ENCODE measurements around the gene PDK1.

Gene PDK1

GRCh38 chr2:172597176-172597842 lies 41.4 kb downstream of the PDK1 start:
- no peak for ATAC-seq

- no peak for ATAC-seq
Observed at GRCh38 chr2:172599947-172600346, 44.1 kb downstream of the PDK1 start.

GRCh38 chr2:172600557-172601008 lies 44.7 kb downstream of the PDK1 start:
- ATAC-seq: no peak

GRCh38 chr2:172606285-172606684 lies 50.4 kb downstream of the PDK1 start:
- ATAC-seq: no peak

- no peak for ATAC-seq
Observed at GRCh38 chr2:172607379-172607928, 51.6 kb downstream of the PDK1 start.

GRCh38 chr2:172609488-172609887 lies 53.6 kb downstream of the PDK1 start:
- no peak for ATAC-seq

GRCh38 chr2:172612051-172612450 lies 56.2 kb downstream of the PDK1 start:
- no peak for ATAC-seq

- no peak for ATAC-seq
Observed at GRCh38 chr2:172613040-172613439, 57.1 kb downstream of the PDK1 start.

- no peak for ATAC-seq
Observed at GRCh38 chr2:172613615-172614231, 57.8 kb downstream of the PDK1 start.

- ATAC-seq: no peak
Observed at GRCh38 chr2:172614932-172615331, 59.0 kb downstream of the PDK1 start.

GRCh38 chr2:172615727-172616261 lies 59.9 kb downstream of the PDK1 start:
- ATAC-seq: no peak

- ATAC-seq: no peak
Observed at GRCh38 chr2:172617115-172617514, 61.2 kb downstream of the PDK1 start.

GRCh38 chr2:172623249-172623965 lies 67.5 kb downstream of the PDK1 start:
- no peak for ATAC-seq

- ATAC-seq: no peak
Observed at GRCh38 chr2:172624996-172625395, 69.1 kb downstream of the PDK1 start.

GRCh38 chr2:172627181-172627580 lies 71.3 kb downstream of the PDK1 start:
- no peak for ATAC-seq

GRCh38 chr2:172628085-172628484 lies 72.2 kb downstream of the PDK1 start:
- no peak for ATAC-seq

- ATAC-seq: no peak
Observed at GRCh38 chr2:172629586-172629985, 73.7 kb downstream of the PDK1 start.

GRCh38 chr2:172630181-172630580 lies 74.3 kb downstream of the PDK1 start:
- ATAC-seq: no peak

GRCh38 chr2:172634477-172634876 lies 78.6 kb downstream of the PDK1 start:
- ATAC-seq: no peak

- ATAC-seq: no peak
Observed at GRCh38 chr2:172635548-172635947, 79.7 kb downstream of the PDK1 start.

GRCh38 chr2:172639256-172639655 lies 83.4 kb downstream of the PDK1 start:
- no peak for ATAC-seq

GRCh38 chr2:172639823-172640222 lies 83.9 kb downstream of the PDK1 start:
- peak; percentile 84 to 85 for ATAC-seq

- ATAC-seq: no peak
Observed at GRCh38 chr2:172640389-172640788, 84.5 kb downstream of the PDK1 start.

Data from activated CD4-positive, CD25-positive, alpha-beta regulatory T cell treated with anti-CD3 and anti-CD28 coated beads, Interleukin-2, amount 50 U/mL, for 24 hours (primary cell).